SK-N-DZ (cell line): ENCODE results near the gene MTARC2.

Experiments
- DNase-seq: peaks from one replicate; pipeline ENCODE4 v3.0.0-alpha.2; 2015; ENCODE audit warnings: low spot score

The MTARC2 gene

GRCh38 chr1:220827445-220828178 is 79.5 kb downstream of the MTARC2 start:
- no peak for DNase-seq

GRCh38 chr1:220828179-220828490 is 80.0 kb downstream of the MTARC2 start:
- DNase-seq, result no peak

- no peak for DNase-seq
Observed at GRCh38 chr1:220828950-220829586, 80.9 kb downstream of the MTARC2 start.

GRCh38 chr1:220833436-220833835 is 85.3 kb downstream of the MTARC2 start:
- DNase-seq, result no peak
